ENCODE results near the gene SPO11. TPM values are rescaled to one million over a fixed set of nuclear protein-coding genes. Genes with fewer than 3 reads are reported as not detected.

The SPO11 gene
- total and polyA plus RNA-seq, 2 of the 8 experiments (the other 6 are each of a cell fraction or from before 2014, with no cell fraction given) = not detected

DNA sequence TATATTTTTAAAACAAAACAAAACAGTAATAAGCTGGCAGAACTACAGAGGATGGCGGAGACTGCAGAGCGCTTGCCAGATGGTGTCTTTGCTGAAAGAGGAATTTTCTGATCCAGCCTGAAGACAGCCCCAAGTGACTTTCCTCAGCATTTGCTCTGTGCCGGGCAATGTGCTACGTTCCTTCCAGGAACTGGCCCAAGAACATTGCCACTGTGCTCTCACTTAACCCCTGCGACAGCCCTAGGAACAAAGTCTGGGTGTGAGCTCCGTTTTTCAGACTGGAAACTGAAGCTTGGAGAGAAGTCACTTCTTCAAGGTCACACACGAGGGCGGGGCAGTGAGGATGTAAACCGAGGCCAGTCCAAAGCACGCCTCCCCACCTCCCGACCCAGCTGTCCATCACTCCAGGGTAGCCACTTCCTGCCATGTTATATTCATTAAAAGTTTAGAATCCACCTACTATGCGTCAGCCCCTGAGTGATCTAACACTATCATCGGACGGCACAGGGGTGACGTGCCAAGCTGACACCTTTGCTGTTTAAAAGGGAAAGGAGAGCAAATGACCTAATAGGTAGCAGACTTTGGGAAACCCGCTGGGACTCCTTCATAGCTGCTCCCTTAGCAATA lies 40.8 kb upstream of the SPO11 start:
- Histone ChIP-seq H3K27ac (ENCODE audit: low read depth, low read length) (no peak overlapping the region), H3K27me3 (replicated peaks in 1 of 4; ENCODE audit: control insufficient read depth in 3 of 4, extremely low read depth in 1 of 4, insufficient read depth in 3 of 4, low read length in 3 of 4) (no peaks in the 10 kb centered on the region; a peak in 1 of 7 replicates), H3K9ac (replicated peaks in 1 of 4; ENCODE audit: extremely low read depth in 1 of 4, low read depth in 3 of 4, low read length in 3 of 4) (no peak overlapping the region), H3K79me2 (ENCODE audit: control insufficient read depth in 1 of 2, insufficient read depth in 2 of 2, low read length in 2 of 2) (no peaks in the 10 kb centered on the region), H2BK15ac (ENCODE audit: low read length) (no peak overlapping the region), H3K18ac (ENCODE audit: extremely low read depth, low read length) (no peak overlapping the region), H3K14ac (ENCODE audit: insufficient read length) (no peak overlapping the region), H2BK20ac (ENCODE audit: low read length) (no peak overlapping the region; the same call in 1 of the 2 replicates), H4K91ac (replicated peaks; ENCODE audit: insufficient read length, low read length) (no peak overlapping the region), H3K4me1 (replicated peaks in 1 of 4; ENCODE audit: control insufficient read depth in 3 of 4, insufficient read depth in 4 of 4, low read length in 3 of 4) (peaks cover 0 to 11% (median 3%) of the 10 kb centered on the region in 4 experiments; a peak in 3 of 7 replicates), H4K5ac (ENCODE audit: insufficient read length, low read depth, low read length) (no peak overlapping the region), H2BK5ac (ENCODE audit: low read depth, low read length) (peak overlapping the region; percentile 13; the same call in 1 of the 2 replicates), H3K36me3 (ENCODE audit: control insufficient read depth in 2 of 4, insufficient read depth in 4 of 4, low read length in 3 of 4) (no peaks in the 10 kb centered on the region), H2BK120ac (replicated peaks; ENCODE audit: low read depth, low read length) (no peak overlapping the region), H3K23me2 (ENCODE audit: low read depth, low read length) (no peaks in the 10 kb centered on the region), H2AFZ (ENCODE audit: low read length) (no peak overlapping the region), H3K9me3 (ENCODE audit: insufficient read depth in 2 of 2, low read depth in 1 of 2, low read length in 1 of 2) (no peaks in the 10 kb centered on the region), H2AK5ac (ENCODE audit: low read depth, low read length) (no peak overlapping the region), H4K8ac (ENCODE audit: extremely low read depth, insufficient read depth, low read length) (no peak overlapping the region), H3K23ac (ENCODE audit: insufficient read length) (no peak overlapping the region), H3K79me1 (ENCODE audit: low read depth, low read length) (no peaks in the 10 kb centered on the region), H2BK12ac (ENCODE audit: low read depth, low read length) (no peak overlapping the region), H3K56ac (replicated peaks; ENCODE audit: insufficient read length, low read depth, low read length) (no peak overlapping the region), H3K4me3 (ENCODE audit: extremely low read depth in 1 of 4, insufficient read depth in 2 of 4, low read depth in 3 of 4, low read length in 4 of 4) (no peak overlapping the region), H4K20me1 (replicated peaks in 1 of 2; ENCODE audit: control insufficient read depth in 1 of 2, insufficient read depth in 2 of 2, low read length in 2 of 2) (no peaks in the 10 kb centered on the region), H3K4ac (replicated peaks; ENCODE audit: insufficient read length, low read depth, low read length) (no peak overlapping the region), H3K4me2 (ENCODE audit: insufficient read depth in 1 of 2, low read depth in 2 of 2, low read length in 2 of 2) (no peak overlapping the region)
- DNase-seq (ENCODE audit: low read depth in 1 of 2, low spot score in 2 of 2) (no peak), FAIRE-seq (no peak)
- ChIA-PET POLR2A (ENCODE audit: partially characterized antibody) (no interaction called here), CTCF (ENCODE audit: partially characterized antibody) (interaction anchor here (0.8 to 2.8 kb wide), 9 partner anchors 13 to 51 kb away, joined by 3 to 13 read pairs (median 3); partner anchors contain the start of gene SPO11)
- TF ChIP-seq ASH2L (IDR thresholded peaks at IDR 0.05; ENCODE audit: low read length) = no peak
- WGBS, 2 experiments (ENCODE audit: extremely low coverage in 1 of 2, insufficient coverage in 1 of 2, insufficient read length in 1 of 2, insufficient replicate concordance in 2 of 2, low coverage in 1 of 2, low lambda C conversion rate in 2 of 2, missing lambda C conversion rate in 1 of 2) = 80% methylated on average over 16 of the region's 16 CpGs; no CpG with 5 or more reads in 1 of the 2 experiments

All from H1 (cell line).